Pancreas (tissue), 10 donors: ENCODE measurements around the gene GLDC. TPM values are rescaled to one million over a fixed set of nuclear protein-coding genes. Genes with fewer than 3 reads are reported as not detected.

Experiments
- ATAC-seq, 4 donors: fragments of 200-7000 bp; cut with Tn5 transposase; one replicate each; pipeline versions ENCODE4 v1.8.0 to v1.9.1; 2020; ENCODE audit warnings: mild to moderate bottlenecking in 4 of 4, moderate library complexity in 4 of 4
- DNase-seq, 6 donors: peaks; one replicate each; pipeline ENCODE4 v3.0.0-alpha.2; 2020
- FAIRE-seq: peaks from 2 replicates; lab custom pipeline; 2012; peaks lifted over from hg19 to GRCh38; lab: Jason Lieb, UNC
- H3K27ac ChIP-seq, 4 donors: fragments of 200-600 bp; sonication (generic); 1 replicate in 3 of 4; 2 replicates in 1 of 4; pipeline versions ENCODE4 v1.5.0 to v1.8.0; 2020
- H3K27me3 ChIP-seq, 4 donors: fragments of 200-600 bp; one replicate each; pipeline ENCODE4 v1.8.0; 2021
- H3K36me3 ChIP-seq, 3 donors: fragments of 200-600 bp; sonication (generic) in 1 of 3; one replicate each; pipeline versions ENCODE4 v1.5.0 to v1.8.0; 2020 to 2021
- H3K4me1 ChIP-seq, 3 donors: fragments of 200-600 bp; one replicate each; pipeline ENCODE4 v1.8.0; 2021
- H3K4me3 ChIP-seq, 4 donors: fragments of 200-600 bp; sonication (generic) in 2 of 4; one replicate each; pipeline versions ENCODE4 v1.5.0 to v1.8.0; 2020 to 2021
- H3K9me3 ChIP-seq, 4 donors: fragments of 200-600 bp; one replicate each; pipeline ENCODE4 v1.8.0; 2021
- CTCF ChIP-seq, 4 donors: fragments of 200-600 bp; sonication (generic) in 3 of 4; IDR thresholded peaks; one replicate each; pipeline versions ENCODE4 v1.5.0 to v1.8.0; 2021; ENCODE audit warnings: antibody characterized with exemption in 4 of 4
- WGBS, 2 donors: extraction: QIAGEN DNeasy Blood & Tissue Kit; methylation state at CpG; one replicate each; pipeline ENCODE4 v1.1.7; 2013; 5-methylcytosine and 5-hydroxymethylcytosine counted together
- intact Hi-C, 3 donors: fragments of 100-400 bp; cut with DNase I; formaldehyde crosslinking; loops; one replicate each; pipeline versions ENCODE4 v1.11.1 to v1.14.2; 2022
- polyA plus RNA-seq, 2 donors: library from polyadenylated mRNA; stranded (reverse); fragments of 200-250 nt; gene quantifications; one replicate each; pipeline ENCODE4 v1.2.3, GENCODE V29; 2013
- total RNA-seq, 6 donors: library from RNA; stranded (reverse); fragmentation: NEBNext Ultra II Directional in 4 of 6; extraction: Animal tissue kit (Norgen Biotek cat#: 25700) in 4 of 6; gene quantifications; one replicate each; pipeline versions ENCODE4 v1.2.1 to v1.2.4, GENCODE V29; 2021 to 2023
- donor health status: healthy with polysubstance abuse.
- donor health status: DM: no; HTN: no; CAD: no; lungs with moderate emphysema.
- donor health status: DM: no; HTN: no; CAD: no.
- donor health status: control.
- donor health status: control.
- donor health status: Bipolar disorder and iron deficiency.
- donor health status: DM: yes; HTN: yes; CAD: no.
- donor health status: DM: no; HTN: no; CAD: no.
- donor health status: DM: no; HTN: no; CAD: no.
- donor health status: DM: yes; HTN: yes; CAD: no.

GLDC gene
- total and polyA plus RNA-seq, 8 donors = 0.15 to 1.2 (median 0.47) TPM; not detected in 3

GRCh38 chr9:6664204-6664680 lies 18.7 kb upstream of the GLDC start:
- Histone ChIP-seq H3K9me3 (no peaks in the 10 kb centered on the region), H3K36me3 (no peaks in the 10 kb centered on the region), H3K27me3 (no peaks in the 10 kb centered on the region), H3K4me1 (no peaks in the 10 kb centered on the region), H3K27ac (no peak overlapping the region), H3K4me3 (no peak overlapping the region)
- FAIRE-seq = no peak
- no peak for DNase-seq
- no peak for ATAC-seq
- intact Hi-C loops = loop anchor here in 1 of 3 donors (10.0 kb wide), 1 partner anchor 79 kb away; no protein-coding TSS in a partner anchor
- WGBS, 2 donors = 85 to 95% methylated on average over 3 of the region's 3 CpGs
- no peak for TF ChIP-seq CTCF (IDR thresholded peaks at IDR 0.05)

- no peak overlapping the region for H3K4me3 ChIP-seq
- 73 to 74% methylated on average over 4 of the region's 4 CpGs for WGBS, 2 donors
- no peak overlapping the region for H3K27ac ChIP-seq
- TF ChIP-seq CTCF (IDR thresholded peaks at IDR 0.05) = no peak
- intact Hi-C loops = loop anchor here in 1 of 3 donors (10.0 kb wide), 1 partner anchor 76 kb away; no protein-coding TSS in a partner anchor
- H3K9me3 ChIP-seq = no peaks in the 10 kb centered on the region
- no peaks in the 10 kb centered on the region for H3K36me3 ChIP-seq
- no peak for FAIRE-seq
- no peak for ATAC-seq
- H3K4me1 ChIP-seq = no peaks in the 10 kb centered on the region
- DNase-seq = no peak
- H3K27me3 ChIP-seq = no peaks in the 10 kb centered on the region
Observed at GRCh38 chr9:6660512-6660911, 15.0 kb upstream of the GLDC start.

GRCh38 chr9:6658628-6659353 lies 13.3 kb upstream of the GLDC start:
- no peak for FAIRE-seq
- H3K36me3 ChIP-seq = no peaks in the 10 kb centered on the region
- no peak for ATAC-seq
- no peak for TF ChIP-seq CTCF (IDR thresholded peaks at IDR 0.05)
- H3K27me3 ChIP-seq = no peaks in the 10 kb centered on the region
- H3K9me3 ChIP-seq = no peaks in the 10 kb centered on the region
- H3K4me3 ChIP-seq = no peak overlapping the region
- no peak for DNase-seq
- WGBS, 2 donors = 66 to 76% methylated on average over 4 of the region's 4 CpGs
- no peak overlapping the region for H3K27ac ChIP-seq
- intact Hi-C loops = no loop called here
- no peaks in the 10 kb centered on the region for H3K4me1 ChIP-seq

- TF ChIP-seq CTCF (IDR thresholded peaks at IDR 0.05) = no peak
- FAIRE-seq = no peak
- Histone ChIP-seq H3K9me3 (no peaks in the 10 kb centered on the region), H3K27me3 (no peaks in the 10 kb centered on the region), H3K4me1 (no peaks in the 10 kb centered on the region), H3K27ac (no peak overlapping the region), H3K4me3 (no peak overlapping the region), H3K36me3 (no peaks in the 10 kb centered on the region)
- no peak for ATAC-seq
- intact Hi-C loops = no loop called here
- no peak for DNase-seq
- 67 to 72% methylated on average over 6 of the region's 6 CpGs for WGBS, 2 donors
Observed at GRCh38 chr9:6656614-6657300, 11.2 kb upstream of the GLDC start.
